Peyer's patch (tissue), 4 donors: ENCODE results near the gene MAD1L1. TPM values are rescaled to one million over a fixed set of nuclear protein-coding genes. Genes with fewer than 3 reads are reported as not detected.

ENCODE experiments used
- DNase-seq, 3 donors: peaks; one replicate each; pipeline ENCODE4 v3.0.0-alpha.2; 2017 to 2019
- H3K27ac ChIP-seq, 4 donors: fragments of 200-600 bp; sonication (generic); one replicate each; pipeline ENCODE4 v1.5.1; 2016 to 2019
- H3K27me3 ChIP-seq, 2 donors: fragments of 200-600 bp; sonication (generic); one replicate each; pipeline ENCODE4 v1.5.1; 2019
- H3K36me3 ChIP-seq, 3 donors: fragments of 200-600 bp; sonication (generic); one replicate each; pipeline ENCODE4 v1.5.1; 2016 to 2019
- H3K4me1 ChIP-seq, 4 donors: fragments of 200-600 bp; sonication (generic); one replicate each; pipeline ENCODE4 v1.5.1; 2016 to 2019
- H3K4me3 ChIP-seq, 4 donors: fragments of 200-600 bp; sonication (generic); 1 replicate in 3 of 4; 2 replicates in 1 of 4; pipeline ENCODE4 v1.5.1; 2016 to 2019; ENCODE audit warnings: mild to moderate bottlenecking in 1 of 4
- H3K9me3 ChIP-seq, 4 donors: fragments of 200-600 bp; sonication (generic); one replicate each; pipeline ENCODE4 v1.5.1; 2016 to 2019; ENCODE audit warnings: mild to moderate bottlenecking in 1 of 4
- POLR2A ChIP-seq, 2 donors: fragments of 450-650 bp; IDR thresholded peaks; one replicate each; pipeline ENCODE4 v1.5.1; 2017; ENCODE audit warnings: antibody characterized with exemption in 2 of 2, mild to moderate bottlenecking in 2 of 2, moderate library complexity in 2 of 2
- small RNA-seq, 2 donors: library from RNA; depleted of rRNA; stranded (forward); fragments of <200 nt; gene quantifications; one replicate each; pipeline ENCODE3, GENCODE V24; 2016
- total RNA-seq, 4 donors: library from RNA; depleted of rRNA; stranded (reverse); fragments of >200 nt; gene quantifications; one replicate each; pipeline ENCODE4 v1.1.0, GENCODE V29; 2016
- TF ChIP-seq, protein P1 (sequence below), 6 experiments: fragments of 450-650 bp in 4 of 6; fragments of 200-600 bp in 2 of 6; sonication (generic) in 1 of 6; IDR thresholded peaks; one replicate each; pipeline ENCODE4 v1.5.1; 2017 to 2019; ENCODE audit warnings: antibody characterized with exemption in 6 of 6, mild to moderate bottlenecking in 3 of 6, moderate library complexity in 1 of 6

The MAD1L1 gene
- total RNA-seq, 4 donors from 2014 or later = 43.9 to 417 (median 59.1) TPM

DNA sequence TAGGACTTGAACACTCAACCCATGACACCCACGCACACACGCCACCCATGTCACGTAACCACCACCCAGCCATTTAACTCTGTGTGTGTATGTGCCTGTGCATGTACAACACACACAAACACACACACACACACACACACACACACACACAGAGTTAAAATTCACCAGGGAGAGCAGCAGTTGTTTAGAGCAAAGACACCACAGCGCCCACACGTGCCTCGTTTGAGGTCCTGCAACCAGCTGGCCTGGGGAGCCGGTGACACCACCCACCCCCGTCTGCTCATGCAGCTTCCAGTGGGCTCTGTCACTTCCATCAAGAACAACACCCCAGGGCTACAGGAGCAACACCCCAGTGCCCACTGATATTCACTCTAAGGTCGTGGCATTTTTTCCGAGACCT lies 465.2 kb downstream of the MAD1L1 start:
- H3K27ac ChIP-seq = no peak overlapping the region
- no peaks in the 10 kb centered on the region for H3K36me3 ChIP-seq
- H3K9me3 ChIP-seq = peaks cover 0 to 10% (median 4%) of the 10 kb centered on the region in 4 donors
- H3K27me3 ChIP-seq = no peaks in the 10 kb centered on the region
- DNase-seq = peak in 1 of 3 donors; percentile 13
- no peaks in the 10 kb centered on the region for H3K4me1 ChIP-seq
- no peak overlapping the region for H3K4me3 ChIP-seq
- TF ChIP-seq POLR2A (IDR thresholded peaks at IDR 0.05) = no peak
- TF ChIP-seq, protein P1, sequence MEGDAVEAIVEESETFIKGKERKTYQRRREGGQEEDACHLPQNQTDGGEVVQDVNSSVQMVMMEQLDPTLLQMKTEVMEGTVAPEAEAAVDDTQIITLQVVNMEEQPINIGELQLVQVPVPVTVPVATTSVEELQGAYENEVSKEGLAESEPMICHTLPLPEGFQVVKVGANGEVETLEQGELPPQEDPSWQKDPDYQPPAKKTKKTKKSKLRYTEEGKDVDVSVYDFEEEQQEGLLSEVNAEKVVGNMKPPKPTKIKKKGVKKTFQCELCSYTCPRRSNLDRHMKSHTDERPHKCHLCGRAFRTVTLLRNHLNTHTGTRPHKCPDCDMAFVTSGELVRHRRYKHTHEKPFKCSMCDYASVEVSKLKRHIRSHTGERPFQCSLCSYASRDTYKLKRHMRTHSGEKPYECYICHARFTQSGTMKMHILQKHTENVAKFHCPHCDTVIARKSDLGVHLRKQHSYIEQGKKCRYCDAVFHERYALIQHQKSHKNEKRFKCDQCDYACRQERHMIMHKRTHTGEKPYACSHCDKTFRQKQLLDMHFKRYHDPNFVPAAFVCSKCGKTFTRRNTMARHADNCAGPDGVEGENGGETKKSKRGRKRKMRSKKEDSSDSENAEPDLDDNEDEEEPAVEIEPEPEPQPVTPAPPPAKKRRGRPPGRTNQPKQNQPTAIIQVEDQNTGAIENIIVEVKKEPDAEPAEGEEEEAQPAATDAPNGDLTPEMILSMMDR (IDR thresholded peaks at IDR 0.05) = no peak

Small RNA genes within 50 kb of the gene (small RNA-seq; reads per million reads assigned to genes)
- 0 reads per million in 2 donors for gene MIR4655

Other genes with a start within 250 kb of the MAD1L1 start
- 10 to 100 TPM in 3 of 4 donors, 1 to 10 TPM in 1; 8.1 to 19.0 (median 13.0) TPM for gene MRM2, start 9.3 kb upstream of the MAD1L1 start, total RNA-seq
- 10 to 100 TPM in 2 of 4 donors, 1 to 10 TPM in 2; 3.2 to 75.1 (median 11.6) TPM for gene NUDT1, start 9.3 kb upstream of the MAD1L1 start, total RNA-seq
- 10 to 100 TPM; 10.5 to 38.8 (median 19.2) TPM for gene SNX8, start 81.5 kb upstream of the MAD1L1 start, total RNA-seq
- 100 to 1,000 TPM in 2 of 4 donors, 10 to 100 TPM in 2; 75.3 to 156 (median 97.4) TPM for gene EIF3B, start 121.9 kb upstream of the MAD1L1 start, total RNA-seq
- 10 to 100 TPM in 3 of 4 donors, 1 to 10 TPM in 1; 6.0 to 17.3 (median 13.1) TPM for gene CHST12, start 170.7 kb upstream of the MAD1L1 start, total RNA-seq
- not detected for gene GRIFIN, start 243.5 kb upstream of the MAD1L1 start, total RNA-seq